Subcutaneous adipose tissue (tissue), 4 donors: Measurements from ENCODE around the gene DYRK3. TPM values are rescaled to one million over a fixed set of nuclear protein-coding genes. Genes with fewer than 3 reads are reported as not detected.

Source experiments
- CTCF ChIP-seq: fragments of 450-650 bp; IDR thresholded peaks from one replicate; pipeline ENCODE4 v1.5.1; 2016; ENCODE audit warnings: low read depth, mild to moderate bottlenecking, control low read depth, antibody characterized with exemption, moderate library complexity
- total RNA-seq, 4 donors: library from RNA; depleted of rRNA; stranded (reverse); fragments of >200 nt; gene quantifications; one replicate each; pipeline ENCODE4 v1.1.0, GENCODE V29; 2016

Gene DYRK3
- total RNA-seq = 10 to 100 TPM in 2 of 4 donors, 1 to 10 TPM in 2; 7.6 to 11.3 (median 9.8) TPM

- no peak for TF ChIP-seq CTCF
Observed at GRCh38 chr1:206635080-206635977, at the start of gene DYRK3. Gene DYRK3 (plus strand): TSS chr1:206635536. CDS start chr1:206635704, 168 bp downstream.

GRCh38 chr1:206586501-206587445 lies 48.6 kb upstream of the DYRK3 start:
- no peak for TF ChIP-seq CTCF

- TF ChIP-seq CTCF = no peak
Observed at GRCh38 chr1:206587904-206588303, 47.4 kb upstream of the DYRK3 start.

- TF ChIP-seq CTCF = no peak
Observed at GRCh38 chr1:206588492-206588891, 46.8 kb upstream of the DYRK3 start.

- TF ChIP-seq CTCF = no peak
Observed at GRCh38 chr1:206589206-206589605, 46.1 kb upstream of the DYRK3 start.

GRCh38 chr1:206590025-206590758 lies 45.1 kb upstream of the DYRK3 start:
- TF ChIP-seq CTCF = no peak
